HCT116 (cell line): ENCODE results near the gene POF1B. TPM values are rescaled to one million over a fixed set of nuclear protein-coding genes. Genes with fewer than 3 reads are reported as not detected.

Experiments
- ATAC-seq: fragments of 200-7000 bp; cut with Tn5 transposase; 2 replicates; pipeline ENCODE4 v1.9.1; 2020; ENCODE audit warnings: mild to moderate bottlenecking, moderate library complexity
- Bru-seq: library from RNA; stranded (reverse); fragments of 400-500 nt; gene quantifications from one replicate; lab custom pipeline; 2021; lab: Mats Ljungman, UMichigan
- BruChase-seq, 2 experiments: library from RNA; stranded (reverse); fragments of 400-500 nt; gene quantifications; one replicate each; lab custom pipeline; 2021; lab: Mats Ljungman, UMichigan
- BruUV-seq: library from RNA; stranded (reverse); fragments of 400-500 nt; replicated peaks from 2 replicates; lab custom pipeline; 2021; lab: Mats Ljungman, UMichigan
- CTCF ChIA-PET: fragments of 300-600 bp; sonication (Branson Sonifier 250); formaldehyde crosslinking; loops from one replicate; lab custom pipeline; 2021; ENCODE audit warnings: antibody characterized with exemption; lab: Charles Lee
- POLR2A ChIA-PET: fragments of 300-600, 350-600 bp; sonication (Branson Sonifier 250); formaldehyde crosslinking; loops from one replicate; lab custom pipeline; 2021; ENCODE audit warnings: antibody characterized with exemption; lab: Charles Lee
- RAD21 ChIA-PET, 2 experiments: fragments of 300-600 bp; sonication (Branson Sonifier 250); formaldehyde crosslinking; loops; one replicate each; lab custom pipeline; 2023; ENCODE audit warnings: low total read pairs in 2 of 2; ENCODE audit not compliant: uncharacterized antibody in 2 of 2, unreplicated experiment in 2 of 2, low non-redundant PET in 1 of 2; lab: Charles Lee
- DNase-seq: peaks from one replicate; pipeline ENCODE4 v3.0.0-alpha.2; 2010; ENCODE audit warnings: low read depth, low spot score
- H2AFZ ChIP-seq: fragments of 200-600 bp; shearing (Covaris generic), sonication (generic); 2 replicates; pipeline ENCODE4 v1.6.1; 2017; ENCODE audit warnings: low read depth, mixed run types, mixed read lengths, antibody characterized with exemption, low read length; ENCODE audit not compliant: poor library complexity, severe bottlenecking
- H3K27ac ChIP-seq: 2 replicates; pipeline ENCODE4 v1.5.1; 2012; ENCODE audit warnings: low read depth, low read length
- H3K27me3 ChIP-seq: fragments of 200-600 bp; sonication (generic); 2 replicates; pipeline ENCODE4 v1.6.1; 2016; ENCODE audit warnings: mixed run types, low read length, mixed read lengths; ENCODE audit not compliant: insufficient read depth
- H3K36me3 ChIP-seq, 2 experiments: fragments of 200-500 bp in 1 of 2; fragments of 200-600 bp in 1 of 2; sonication (Bioruptor generic) in 1 of 2; sonication (generic) in 1 of 2; 2 replicates each; pipeline versions ENCODE4 v1.5.1 to v1.6.1; 2014 to 2016; ENCODE audit warnings: low read length in 2 of 2, inconsistent platforms in 1 of 2, mixed read lengths in 1 of 2, mixed run types in 1 of 2; ENCODE audit not compliant: insufficient read depth in 2 of 2, control insufficient read depth in 1 of 2
- H3K4me1 ChIP-seq, 2 experiments: fragments of 200-600 bp in 1 of 2; sonication (generic) in 1 of 2; 2 replicates each; pipeline versions ENCODE4 v1.5.1 to v1.6.1; 2012 to 2017; ENCODE audit warnings: low read length in 2 of 2, inconsistent platforms in 1 of 2, mild to moderate bottlenecking in 1 of 2, mixed read lengths in 1 of 2, mixed run types in 1 of 2, moderate library complexity in 1 of 2; ENCODE audit not compliant: insufficient read depth in 2 of 2, control insufficient read depth in 1 of 2
- H3K4me2 ChIP-seq: fragments of 200-600 bp; sonication (generic); 2 replicates; pipeline ENCODE4 v1.6.1; 2017; ENCODE audit warnings: mixed run types, low read length, mixed read lengths
- H3K4me3 ChIP-seq, 2 experiments: fragments of 200-600 bp in 1 of 2; sonication (generic) in 1 of 2; replicated peaks in 1 of 2; 2 replicates each; pipeline ENCODE4 v1.5.1; 2011 to 2016; ENCODE audit warnings: low read length in 2 of 2, control low read depth in 1 of 2, low read depth in 1 of 2, mild to moderate bottlenecking in 1 of 2, mixed read lengths in 1 of 2, mixed run types in 1 of 2
- H3K79me2 ChIP-seq: fragments of 200-600 bp; sonication (generic); 2 replicates; pipeline ENCODE4 v1.6.1; 2017; ENCODE audit warnings: mild to moderate bottlenecking, mixed run types, low read length, moderate library complexity, mixed read lengths; ENCODE audit not compliant: insufficient read depth
- H3K9ac ChIP-seq: fragments of 200-600 bp; sonication (generic); 2 replicates; pipeline ENCODE4 v1.6.1; 2016; ENCODE audit warnings: low read length, mixed read lengths
- H3K9me2 ChIP-seq: fragments of 200-600 bp; sonication (generic), shearing (Covaris generic); 2 replicates; pipeline ENCODE4 v1.6.1; 2017; ENCODE audit warnings: mixed run types, mild to moderate bottlenecking, moderate library complexity; ENCODE audit not compliant: insufficient read depth
- H3K9me3 ChIP-seq, 2 experiments: fragments of 200-500 bp in 1 of 2; fragments of 200-600 bp in 1 of 2; sonication (Bioruptor generic) in 1 of 2; sonication (generic) in 1 of 2; 2 replicates each; pipeline ENCODE4 v1.6.1; 2014 to 2017; ENCODE audit warnings: low read length in 2 of 2, mixed read lengths in 2 of 2, inconsistent platforms in 1 of 2, low read depth in 1 of 2, mild to moderate bottlenecking in 1 of 2, mixed run types in 1 of 2, moderate library complexity in 1 of 2; ENCODE audit not compliant: control insufficient read depth in 1 of 2, insufficient read depth in 1 of 2
- H4K20me1 ChIP-seq: fragments of 200-600 bp; sonication (generic), shearing (Covaris generic); 2 replicates; pipeline ENCODE4 v1.6.1; 2017; ENCODE audit warnings: mixed run types, mild to moderate bottlenecking, moderate library complexity; ENCODE audit not compliant: insufficient read depth
- ATF3 ChIP-seq: IDR thresholded peaks from 2 replicates; pipeline ENCODE4 v1.6.1; 2012
- CBX3 ChIP-seq: IDR thresholded peaks from 2 replicates; pipeline ENCODE4 v1.6.1; 2012; ENCODE audit warnings: low read depth
- CTCF ChIP-seq, 3 experiments: fragments of 200-600 bp in 1 of 3; sonication (generic) in 1 of 3; IDR thresholded peaks in 2 of 3; conservative IDR thresholded peaks in 1 of 3; 2 replicates each; pipeline ENCODE4 v1.5.1; 2012 to 2017; ENCODE audit warnings: low read depth in 2 of 3, low read length in 2 of 3, antibody characterized with exemption in 1 of 3, borderline replicate concordance in 1 of 3, control low read depth in 1 of 3, mild to moderate bottlenecking in 1 of 3, mixed read lengths in 1 of 3, mixed run types in 1 of 3, moderate library complexity in 1 of 3; ENCODE audit not compliant: insufficient read depth in 1 of 3
- EGR1 ChIP-seq: IDR thresholded peaks from 2 replicates; pipeline ENCODE4 v1.6.1; 2012; ENCODE audit warnings: low read depth
- ELF1 ChIP-seq: IDR thresholded peaks from 2 replicates; pipeline ENCODE4 v1.6.1; 2012; ENCODE audit warnings: low read depth, borderline replicate concordance
- FOSL1 ChIP-seq: IDR thresholded peaks from 2 replicates; pipeline ENCODE4 v1.6.1; 2012; ENCODE audit warnings: low read depth
- MAX ChIP-seq: IDR thresholded peaks from 2 replicates; pipeline ENCODE4 v1.6.1; 2012
- POLR2A ChIP-seq: IDR thresholded peaks from 2 replicates; pipeline ENCODE4 v1.7.0; 2011; ENCODE audit warnings: borderline replicate concordance; ENCODE audit not compliant: insufficient read depth, insufficient read length; ENCODE audit errors: extremely low read depth
- POLR2AphosphoS5 ChIP-seq: IDR thresholded peaks from 2 replicates; pipeline ENCODE4 v1.6.1; 2011; ENCODE audit warnings: mild to moderate bottlenecking, low read depth, low read length, moderate library complexity
- RAD21 ChIP-seq: IDR thresholded peaks from 2 replicates; pipeline ENCODE4 v1.6.1; 2012; ENCODE audit warnings: low read depth, mild to moderate bottlenecking
- SP1 ChIP-seq: IDR thresholded peaks from 2 replicates; pipeline ENCODE4 v1.6.1; 2012; ENCODE audit warnings: low read depth
- TCF7L2 ChIP-seq: IDR thresholded peaks from 2 replicates; pipeline ENCODE4 v1.7.0; 2011; ENCODE audit warnings: borderline replicate concordance, inconsistent platforms; ENCODE audit not compliant: insufficient read depth, insufficient read length; ENCODE audit errors: extremely low read depth
- ZNF274 ChIP-seq: fragments of 200-500 bp; sonication (Bioruptor generic); IDR thresholded peaks from 2 replicates; pipeline ENCODE4 v1.6.1; 2014; ENCODE audit warnings: mild to moderate bottlenecking, low read depth, low read length, inconsistent platforms
- intact Hi-C: fragments of 100-400 bp; cut with micrococcal nuclease; formaldehyde crosslinking; loops from 2 replicates; pipeline ENCODE4 v1.10.0; 2022
- long read RNA-seq: library from polyadenylated mRNA; unstranded; transcript quantifications from one replicate; pipeline ENCODE4 v2.0.0, GENCODE V29; 2021; ENCODE audit not compliant: unreplicated experiment
- polyA plus RNA-seq: library from polyadenylated mRNA; unstranded; fragments of >200 nt; gene quantifications from 2 replicates; pipeline ENCODE4 v1.2.1, GENCODE V29; 2012; ENCODE audit warnings: missing spikeins
- total RNA-seq: library from RNA; stranded (reverse); gene quantifications from one replicate; pipeline ENCODE4 v1.2.1, GENCODE V29; 2021; ENCODE audit not compliant: unreplicated experiment
- TF ChIP-seq, protein P1 (sequence below): IDR thresholded peaks from 2 replicates; pipeline ENCODE4 v1.6.1; 2011; ENCODE audit warnings: mild to moderate bottlenecking, low read length, moderate library complexity; ENCODE audit not compliant: insufficient replicate concordance; ENCODE audit errors: extremely low read depth

The POF1B gene, protein sequence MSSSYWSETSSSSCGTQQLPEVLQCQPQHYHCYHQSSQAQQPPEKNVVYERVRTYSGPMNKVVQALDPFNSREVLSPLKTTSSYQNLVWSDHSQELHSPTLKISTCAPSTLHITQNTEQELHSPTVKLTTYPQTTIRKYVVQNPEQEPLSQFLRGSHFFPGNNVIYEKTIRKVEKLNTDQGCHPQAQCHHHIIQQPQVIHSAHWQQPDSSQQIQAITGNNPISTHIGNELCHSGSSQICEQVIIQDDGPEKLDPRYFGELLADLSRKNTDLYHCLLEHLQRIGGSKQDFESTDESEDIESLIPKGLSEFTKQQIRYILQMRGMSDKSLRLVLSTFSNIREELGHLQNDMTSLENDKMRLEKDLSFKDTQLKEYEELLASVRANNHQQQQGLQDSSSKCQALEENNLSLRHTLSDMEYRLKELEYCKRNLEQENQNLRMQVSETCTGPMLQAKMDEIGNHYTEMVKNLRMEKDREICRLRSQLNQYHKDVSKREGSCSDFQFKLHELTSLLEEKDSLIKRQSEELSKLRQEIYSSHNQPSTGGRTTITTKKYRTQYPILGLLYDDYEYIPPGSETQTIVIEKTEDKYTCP
- 0.15 TPM for total RNA-seq
- polyA plus RNA-seq, result 0.09 and 0.17 TPM in 2 replicates
- percentile 11 among the genes with signal in this experiment for Bru-seq, nascent RNA
- percentile 13 among the genes with signal in this experiment for BruChase-seq, experiment 1, labeled RNA remaining after a 6-hour chase
- percentile 10 among the genes with signal in this experiment for BruChase-seq, experiment 2, labeled RNA remaining after a 2-hour chase
- long read RNA-seq, result 0 reads

DNA sequence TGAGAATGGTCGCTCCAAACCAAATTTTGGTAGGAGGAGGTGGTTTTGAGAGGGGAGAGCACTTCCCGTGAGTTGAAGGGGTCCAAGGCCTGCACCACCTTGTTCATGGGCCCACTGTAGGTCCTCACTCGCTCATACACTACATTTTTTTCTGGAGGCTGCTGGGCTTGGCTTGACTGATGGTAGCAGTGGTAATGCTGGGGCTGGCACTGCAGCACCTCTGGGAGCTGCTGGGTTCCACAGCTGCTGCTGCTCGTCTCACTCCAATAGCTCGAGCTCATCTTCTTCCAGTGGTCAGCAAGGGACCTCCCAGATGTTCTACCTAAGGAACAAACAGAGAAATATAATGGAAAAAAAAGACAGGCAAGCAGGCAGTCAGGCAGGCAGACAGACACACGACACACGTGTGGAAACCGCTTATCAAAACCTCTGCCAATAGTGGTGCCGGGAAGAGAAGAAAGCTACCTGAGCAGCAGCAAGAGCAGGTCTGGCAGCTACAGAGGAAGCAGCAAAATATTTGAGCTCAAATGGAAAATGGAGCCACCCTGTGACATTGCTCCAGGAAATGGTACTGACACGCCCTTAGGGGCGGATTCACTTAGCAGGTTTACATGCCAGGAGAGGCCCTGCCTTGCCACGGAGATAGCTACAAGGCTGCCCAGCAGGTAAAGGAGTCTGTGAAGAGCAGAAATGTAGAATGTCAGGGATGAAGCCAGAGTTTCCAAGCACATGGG, at the start of gene POF1B:
Gene POF1B (minus strand): TSS at position 492 of the 734 bp plus-strand sequence. CDS start 211 bp downstream, at position 281.
- intact Hi-C loops, result no loop called here
- Histone ChIP-seq H3K79me2 (no peaks in the 10 kb centered on the region), H4K20me1 (no peaks in the 10 kb centered on the region), H3K27me3 (no peaks in the 10 kb centered on the region), H3K4me1 (no peaks in the 10 kb centered on the region), H3K9ac (no peak within 1 kb of the TSS), H3K9me3 (no peaks in the 10 kb centered on the region), H2AFZ (no peak within 1 kb of the TSS), H3K36me3 (no peaks in the 10 kb centered on the region), H3K4me3 (no peak within 1 kb of the TSS), H3K4me2 (no peak within 1 kb of the TSS), H3K27ac (no peak within 1 kb of the TSS), H3K9me2 (no peaks in the 10 kb centered on the region)
- no peak for DNase-seq
- no peak for TF ChIP-seq CTCF (IDR thresholded peaks at IDR 0.05 in 2 of 3, conservative IDR thresholded peaks at IDR 0.05 in 1 of 3; ENCODE audit: borderline replicate concordance in 1 of 3, insufficient read depth in 1 of 3, low read depth in 2 of 3, low read length in 2 of 3)
- no peak for TF ChIP-seq RAD21
- no peak for TF ChIP-seq ATF3
- TF ChIP-seq FOSL1, result no peak
- TF ChIP-seq POLR2A, result no peak
- TF ChIP-seq, protein P1, sequence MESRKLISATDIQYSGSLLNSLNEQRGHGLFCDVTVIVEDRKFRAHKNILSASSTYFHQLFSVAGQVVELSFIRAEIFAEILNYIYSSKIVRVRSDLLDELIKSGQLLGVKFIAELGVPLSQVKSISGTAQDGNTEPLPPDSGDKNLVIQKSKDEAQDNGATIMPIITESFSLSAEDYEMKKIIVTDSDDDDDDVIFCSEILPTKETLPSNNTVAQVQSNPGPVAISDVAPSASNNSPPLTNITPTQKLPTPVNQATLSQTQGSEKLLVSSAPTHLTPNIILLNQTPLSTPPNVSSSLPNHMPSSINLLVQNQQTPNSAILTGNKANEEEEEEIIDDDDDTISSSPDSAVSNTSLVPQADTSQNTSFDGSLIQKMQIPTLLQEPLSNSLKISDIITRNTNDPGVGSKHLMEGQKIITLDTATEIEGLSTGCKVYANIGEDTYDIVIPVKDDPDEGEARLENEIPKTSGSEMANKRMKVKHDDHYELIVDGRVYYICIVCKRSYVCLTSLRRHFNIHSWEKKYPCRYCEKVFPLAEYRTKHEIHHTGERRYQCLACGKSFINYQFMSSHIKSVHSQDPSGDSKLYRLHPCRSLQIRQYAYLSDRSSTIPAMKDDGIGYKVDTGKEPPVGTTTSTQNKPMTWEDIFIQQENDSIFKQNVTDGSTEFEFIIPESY, result no peak
- TF ChIP-seq MAX, result no peak
- no peak for TF ChIP-seq TCF7L2
- no peak for TF ChIP-seq POLR2AphosphoS5
- TF ChIP-seq EGR1, result no peak
- TF ChIP-seq CBX3, result no peak
- TF ChIP-seq ELF1, result no peak
- no peak for TF ChIP-seq SP1
- TF ChIP-seq ZNF274, result no peak
- ChIA-PET RAD21 (no interaction called here), POLR2A (no interaction called here), CTCF (no interaction called here)
- ATAC-seq, result no peak
- no TSS peak for BruUV-seq
